A375 (cell line): ENCODE measurements around the gene CCDC191. TPM values are rescaled to one million over a fixed set of nuclear protein-coding genes. Genes with fewer than 3 reads are reported as not detected.

Experiments used
- total RNA-seq: library from RNA; depleted of rRNA; stranded (reverse); fragments of >200 nt; shearing (Covaris generic); gene quantifications from 2 replicates; pipeline ENCODE4 v1.2.3, GENCODE V29; 2014; rRNA removed

Gene CCDC191
- total RNA-seq, result 1.1 and 1.3 TPM in 2 replicates

GRCh38 chr3:114056130-114057010 lies at the start of gene CCDC191, which contains the start of gene QTRT2:
TSS of gene CCDC191 (minus strand) at chr3:114056526. CDS start at chr3:114056466, 60 bp downstream.
TSS of gene QTRT2 (plus strand) at chr3:114056737. CDS start at chr3:114065258, 8,521 bp downstream.

GRCh38 chr3:113947372-113948014 lies 108.8 kb downstream of the CCDC191 start, which contains the start of gene ZDHHC23:
TSS of gene ZDHHC23 (plus strand) at chr3:113948013. CDS start at chr3:113948803, 790 bp downstream.

Other genes with a start within 250 kb of the CCDC191 start
- gene GRAMD1C, start 217.7 kb downstream of the CCDC191 start, total RNA-seq, result 5.2 and 6.4 TPM in 2 replicates
- 3.3 and 3.4 TPM in 2 replicates for gene ZDHHC23, start 108.5 kb downstream of the CCDC191 start, total RNA-seq
- gene QTRT2, start 211 bp upstream of the CCDC191 start, total RNA-seq, result 20.2 and 33.9 TPM in 2 replicates
- not detected in 2 replicates for gene DRD3, start 122.5 kb upstream of the CCDC191 start, total RNA-seq
- not detected in 2 replicates for gene ZNF80, start 181.1 kb upstream of the CCDC191 start, total RNA-seq
- not detected in 2 replicates for gene TIGIT, start 237.5 kb upstream of the CCDC191 start, total RNA-seq